ENCODE measurements around the gene RNASEH2B. TPM values are rescaled to one million over a fixed set of nuclear protein-coding genes. Genes with fewer than 3 reads are reported as not detected.
A peak's percentile ranks its signal among the peaks of the same experiment; 100 is the strongest.

RNASEH2B gene
- total and polyA plus RNA-seq, 2 of the 8 experiments (the other 6 are each of a cell fraction or from before 2014, with no cell fraction given): 19.3 to 43.9 TPM

- DNase-seq (ENCODE audit: low read depth in 1 of 2, low spot score in 2 of 2): no peak
- no peak overlapping the region for H3K4ac ChIP-seq (replicated peaks; ENCODE audit: insufficient read length, low read depth, low read length)
- H3K23ac ChIP-seq (ENCODE audit: insufficient read length): no peak overlapping the region
- H4K91ac ChIP-seq (replicated peaks; ENCODE audit: insufficient read length, low read length): peak overlapping the region; percentile 4
- peak; percentile 50; the same call in 1 of the 2 replicates for TF ChIP-seq MAX (IDR thresholded peaks at IDR 0.05)
- peak; percentile 20; the same call in 1 of the 2 replicates for TF ChIP-seq USF2 (IDR thresholded peaks at IDR 0.05; ENCODE audit: low read length)
- 0 out of 2 replicates have a peak, but pooled peaks have one; percentile 32 for TF ChIP-seq JUND (IDR thresholded peaks at IDR 0.05; ENCODE audit: low read length)
- TF ChIP-seq CHD1 (IDR thresholded peaks at IDR 0.05; ENCODE audit: low read depth, low read length): no peak
- H3K4me3 ChIP-seq (ENCODE audit: extremely low read depth in 1 of 4, insufficient read depth in 2 of 4, low read depth in 3 of 4, low read length in 4 of 4): no peak overlapping the region
- H3K27me3 ChIP-seq (replicated peaks in 1 of 4; ENCODE audit: control insufficient read depth in 3 of 4, extremely low read depth in 1 of 4, insufficient read depth in 3 of 4, low read length in 3 of 4): peaks cover 0 to 7% (median 5%) of the 10 kb centered on the region in 4 experiments; a peak in 3 of 7 replicates
- 0 out of 2 replicates have a peak overlapping the region, but pooled peaks have one; percentile 35 for H4K8ac ChIP-seq (ENCODE audit: extremely low read depth, insufficient read depth, low read length)
- no peak for FAIRE-seq
- no peak overlapping the region for H3K9ac ChIP-seq (replicated peaks in 1 of 4; ENCODE audit: extremely low read depth in 1 of 4, low read depth in 3 of 4, low read length in 3 of 4)
- no peak overlapping the region for H3K27ac ChIP-seq (ENCODE audit: low read depth, low read length)
- peak overlapping the region; percentile 24; the same call in 1 of the 2 replicates for H3K18ac ChIP-seq (ENCODE audit: extremely low read depth, low read length)
- H2AK5ac ChIP-seq (ENCODE audit: low read depth, low read length): 0 out of 2 replicates have a peak overlapping the region, but pooled peaks have one; percentile 18
- H3K14ac ChIP-seq (ENCODE audit: insufficient read length): no peak overlapping the region
- H3K23me2 ChIP-seq (ENCODE audit: low read depth, low read length): no peaks in the 10 kb centered on the region
- H3K36me3 ChIP-seq (ENCODE audit: control insufficient read depth in 2 of 4, insufficient read depth in 4 of 4, low read length in 3 of 4): no peaks in the 10 kb centered on the region
- no peaks in the 10 kb centered on the region for H3K79me1 ChIP-seq (ENCODE audit: low read depth, low read length)
- H3K4me2 ChIP-seq (ENCODE audit: insufficient read depth in 1 of 2, low read depth in 2 of 2, low read length in 2 of 2): peak overlapping the region; percentile 10 to 35; a peak in 3 of 4 replicates
- peaks cover 0 to 12% (median 8%) of the 10 kb centered on the region in 4 experiments for H3K4me1 ChIP-seq (replicated peaks in 1 of 4; ENCODE audit: control insufficient read depth in 3 of 4, insufficient read depth in 4 of 4, low read length in 3 of 4)
- no peak overlapping the region for H3K56ac ChIP-seq (replicated peaks; ENCODE audit: insufficient read length, low read depth, low read length)
- H4K20me1 ChIP-seq (replicated peaks in 1 of 2; ENCODE audit: control insufficient read depth in 1 of 2, insufficient read depth in 2 of 2, low read length in 2 of 2): peaks cover 0 to 1% of the 10 kb centered on the region in 2 experiments
- 57% methylated on average over 22 of the region's 22 CpGs; no CpG with 5 or more reads in 1 of the 2 experiments for WGBS, 2 experiments (ENCODE audit: extremely low coverage in 1 of 2, insufficient coverage in 1 of 2, insufficient read length in 1 of 2, insufficient replicate concordance in 2 of 2, low coverage in 1 of 2, low lambda C conversion rate in 2 of 2, missing lambda C conversion rate in 1 of 2)
- H2AFZ ChIP-seq (ENCODE audit: low read length): peak overlapping the region; percentile 73
- H2BK120ac ChIP-seq (replicated peaks; ENCODE audit: low read depth, low read length): no peak overlapping the region
- POLR2A ChIA-PET (ENCODE audit: partially characterized antibody): interaction anchor here (2.5 kb wide), 1 partner anchor 9 kb away, joined by 12 read pairs; no protein-coding TSS in a partner anchor
- no peaks in the 10 kb centered on the region for H3K9me3 ChIP-seq (ENCODE audit: insufficient read depth in 2 of 2, low read depth in 1 of 2, low read length in 1 of 2)
- H2BK5ac ChIP-seq (ENCODE audit: low read depth, low read length): peak overlapping the region; percentile 72; the same call in 1 of the 2 replicates
- no peak overlapping the region for H4K5ac ChIP-seq (ENCODE audit: insufficient read length, low read depth, low read length)
- H3K79me2 ChIP-seq (ENCODE audit: control insufficient read depth in 1 of 2, insufficient read depth in 2 of 2, low read length in 2 of 2): no peaks in the 10 kb centered on the region
- 0 out of 2 replicates have a peak overlapping the region, but pooled peaks have one; percentile 20 for H2BK15ac ChIP-seq (ENCODE audit: low read length)
- H2BK12ac ChIP-seq (ENCODE audit: low read depth, low read length): peak overlapping the region; percentile 77; the same call in 1 of the 2 replicates
- CTCF ChIA-PET (ENCODE audit: partially characterized antibody): interaction anchor here (0.6 to 5.0 kb wide), 8 partner anchors 23 to 78 kb away, joined by 3 to 25 read pairs (median 9); no protein-coding TSS in a partner anchor
- peak overlapping the region; percentile 56; the same call in 1 of the 2 replicates for H2BK20ac ChIP-seq (ENCODE audit: low read length)
Measured at GRCh38 chr13:50990818-50991506, 81.4 kb downstream of the RNASEH2B start.

All from H1 (cell line).